ENCODE measurements around the gene ABR. TPM values are rescaled to one million over a fixed set of nuclear protein-coding genes. Genes with fewer than 3 reads are reported as not detected.

Gene ABR
- total and polyA plus RNA-seq, 2 of the 13 experiments (the other 11 are each of a cell fraction or from before 2014, with no cell fraction given) = 12.4 to 40.4 TPM

DNA sequence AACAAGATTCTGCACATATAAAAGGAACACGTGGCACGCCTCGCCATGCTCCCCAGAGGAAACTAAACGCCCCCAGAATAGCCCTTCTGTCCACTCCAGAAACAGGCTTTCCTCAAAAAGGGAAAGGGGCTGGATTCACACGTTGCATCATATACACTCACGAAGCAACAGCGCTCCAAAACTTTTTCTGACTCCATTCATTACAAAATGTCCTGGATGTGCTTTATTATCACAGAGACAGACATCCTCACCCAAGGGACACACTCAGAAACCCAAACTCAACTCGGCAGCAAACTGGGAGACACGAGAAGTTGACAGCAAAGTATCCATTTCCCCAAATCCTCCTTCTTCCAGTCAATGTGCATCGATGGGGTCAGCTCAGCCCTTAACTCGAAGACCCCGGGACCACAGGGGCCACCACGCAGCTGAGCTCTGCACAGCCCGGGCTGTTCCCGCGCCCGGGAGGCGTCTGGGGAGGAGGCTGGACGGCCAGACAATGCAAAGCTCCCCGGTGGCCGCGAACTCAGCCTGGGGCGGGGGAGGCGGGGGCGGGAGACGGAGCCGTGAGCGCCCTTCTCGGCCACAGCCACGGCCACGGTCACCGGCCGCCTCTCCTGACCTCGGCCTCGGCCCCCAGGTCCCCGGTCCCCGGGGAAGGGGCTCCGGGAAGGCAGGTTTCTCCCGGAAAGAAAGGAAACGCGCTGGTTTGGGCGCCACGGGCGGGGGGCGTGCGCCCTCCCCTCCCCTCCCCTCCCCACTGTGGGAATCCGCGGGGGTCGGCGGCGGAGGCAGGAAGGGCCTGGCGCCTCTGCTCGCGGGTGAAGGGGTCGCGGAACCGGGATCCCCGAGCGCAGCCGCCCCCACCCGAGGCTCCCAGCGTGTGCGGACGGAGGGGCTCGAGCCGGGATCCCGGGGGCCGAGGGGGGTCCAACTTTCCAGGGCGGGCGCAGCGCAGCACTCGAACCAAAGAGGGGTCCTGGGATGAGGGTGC is 201.4 kb downstream of the ABR start (continued):
- TF ChIP-seq, protein P1, sequence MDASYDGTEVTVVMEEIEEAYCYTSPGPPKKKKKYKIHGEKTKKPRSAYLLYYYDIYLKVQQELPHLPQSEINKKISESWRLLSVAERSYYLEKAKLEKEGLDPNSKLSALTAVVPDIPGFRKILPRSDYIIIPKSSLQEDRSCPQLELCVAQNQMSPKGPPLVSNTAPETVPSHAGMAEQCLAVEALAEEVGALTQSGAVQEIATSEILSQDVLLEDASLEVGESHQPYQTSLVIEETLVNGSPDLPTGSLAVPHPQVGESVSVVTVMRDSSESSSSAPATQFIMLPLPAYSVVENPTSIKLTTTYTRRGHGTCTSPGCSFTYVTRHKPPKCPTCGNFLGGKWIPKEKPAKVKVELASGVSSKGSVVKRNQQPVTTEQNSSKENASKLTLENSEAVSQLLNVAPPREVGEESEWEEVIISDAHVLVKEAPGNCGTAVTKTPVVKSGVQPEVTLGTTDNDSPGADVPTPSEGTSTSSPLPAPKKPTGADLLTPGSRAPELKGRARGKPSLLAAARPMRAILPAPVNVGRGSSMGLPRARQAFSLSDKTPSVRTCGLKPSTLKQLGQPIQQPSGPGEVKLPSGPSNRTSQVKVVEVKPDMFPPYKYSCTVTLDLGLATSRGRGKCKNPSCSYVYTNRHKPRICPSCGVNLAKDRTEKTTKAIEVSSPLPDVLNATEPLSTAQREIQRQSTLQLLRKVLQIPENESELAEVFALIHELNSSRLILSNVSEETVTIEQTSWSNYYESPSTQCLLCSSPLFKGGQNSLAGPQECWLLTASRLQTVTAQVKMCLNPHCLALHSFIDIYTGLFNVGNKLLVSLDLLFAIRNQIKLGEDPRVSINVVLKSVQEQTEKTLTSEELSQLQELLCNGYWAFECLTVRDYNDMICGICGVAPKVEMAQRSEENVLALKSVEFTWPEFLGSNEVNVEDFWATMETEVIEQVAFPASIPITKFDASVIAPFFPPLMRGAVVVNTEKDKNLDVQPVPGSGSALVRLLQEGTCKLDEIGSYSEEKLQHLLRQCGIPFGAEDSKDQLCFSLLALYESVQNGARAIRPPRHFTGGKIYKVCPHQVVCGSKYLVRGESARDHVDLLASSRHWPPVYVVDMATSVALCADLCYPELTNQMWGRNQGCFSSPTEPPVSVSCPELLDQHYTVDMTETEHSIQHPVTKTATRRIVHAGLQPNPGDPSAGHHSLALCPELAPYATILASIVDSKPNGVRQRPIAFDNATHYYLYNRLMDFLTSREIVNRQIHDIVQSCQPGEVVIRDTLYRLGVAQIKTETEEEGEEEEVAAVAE (CRISPR knock-in tag; IDR thresholded peaks at IDR 0.05; ENCODE audit: borderline replicate concordance) = no peak
- TF ChIP-seq NR2C2 (CRISPR knock-in tag; IDR thresholded peaks at IDR 0.05; ENCODE audit: borderline replicate concordance) (no peak), SAP130 (CRISPR knock-in tag; IDR thresholded peaks at IDR 0.05; ENCODE audit: low read depth) (peak; percentile 26), SMARCC2 (IDR thresholded peaks at IDR 0.05) (no peak), HCFC1 (IDR thresholded peaks at IDR 0.05; ENCODE audit: low read depth, low read length) (no peak), NPAS2 (CRISPR knock-in tag; IDR thresholded peaks at IDR 0.05; ENCODE audit: borderline replicate concordance) (no peak), FOXC1 (CRISPR knock-in tag; IDR thresholded peaks at IDR 0.05; ENCODE audit: borderline replicate concordance) (no peak; the same call in 1 of the 2 replicates), SMAD1 (CRISPR knock-in tag; IDR thresholded peaks at IDR 0.05; ENCODE audit: borderline replicate concordance, low read depth) (no peak), KAT2B (IDR thresholded peaks at IDR 0.05; ENCODE audit: borderline replicate concordance, low read depth, low read length) (no peak), ZNF768 (CRISPR knock-in tag; IDR thresholded peaks at IDR 0.05) (peak; percentile 56; the same call in 1 of the 2 replicates), MZF1 (CRISPR knock-in tag; IDR thresholded peaks at IDR 0.05; ENCODE audit: borderline replicate concordance) (no peak), ZNF879 (CRISPR knock-in tag; IDR thresholded peaks at IDR 0.05) (no peak), ZNF629 (CRISPR knock-in tag; conservative IDR thresholded peaks at IDR 0.05) (no peak), FOXA1 (IDR thresholded peaks at IDR 0.05) (no peak), FOXA1 (CRISPR knock-in tag; IDR thresholded peaks at IDR 0.05) (no peak), SNRNP70 (IDR thresholded peaks at IDR 0.05; ENCODE audit: low read depth, low read length) (no peak), PCBP1 (IDR thresholded peaks at IDR 0.05; ENCODE audit: borderline replicate concordance, low read depth, low read length) (0 out of 2 replicates have a peak, but pooled peaks have one; percentile 47)
- TF ChIP-seq, protein P2, sequence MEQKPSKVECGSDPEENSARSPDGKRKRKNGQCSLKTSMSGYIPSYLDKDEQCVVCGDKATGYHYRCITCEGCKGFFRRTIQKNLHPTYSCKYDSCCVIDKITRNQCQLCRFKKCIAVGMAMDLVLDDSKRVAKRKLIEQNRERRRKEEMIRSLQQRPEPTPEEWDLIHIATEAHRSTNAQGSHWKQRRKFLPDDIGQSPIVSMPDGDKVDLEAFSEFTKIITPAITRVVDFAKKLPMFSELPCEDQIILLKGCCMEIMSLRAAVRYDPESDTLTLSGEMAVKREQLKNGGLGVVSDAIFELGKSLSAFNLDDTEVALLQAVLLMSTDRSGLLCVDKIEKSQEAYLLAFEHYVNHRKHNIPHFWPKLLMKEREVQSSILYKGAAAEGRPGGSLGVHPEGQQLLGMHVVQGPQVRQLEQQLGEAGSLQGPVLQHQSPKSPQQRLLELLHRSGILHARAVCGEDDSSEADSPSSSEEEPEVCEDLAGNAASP (CRISPR knock-in tag; IDR thresholded peaks at IDR 0.05; ENCODE audit: borderline replicate concordance) = 0 out of 2 replicates have a peak, but pooled peaks have one; percentile 22
- TF ChIP-seq, protein P3, sequence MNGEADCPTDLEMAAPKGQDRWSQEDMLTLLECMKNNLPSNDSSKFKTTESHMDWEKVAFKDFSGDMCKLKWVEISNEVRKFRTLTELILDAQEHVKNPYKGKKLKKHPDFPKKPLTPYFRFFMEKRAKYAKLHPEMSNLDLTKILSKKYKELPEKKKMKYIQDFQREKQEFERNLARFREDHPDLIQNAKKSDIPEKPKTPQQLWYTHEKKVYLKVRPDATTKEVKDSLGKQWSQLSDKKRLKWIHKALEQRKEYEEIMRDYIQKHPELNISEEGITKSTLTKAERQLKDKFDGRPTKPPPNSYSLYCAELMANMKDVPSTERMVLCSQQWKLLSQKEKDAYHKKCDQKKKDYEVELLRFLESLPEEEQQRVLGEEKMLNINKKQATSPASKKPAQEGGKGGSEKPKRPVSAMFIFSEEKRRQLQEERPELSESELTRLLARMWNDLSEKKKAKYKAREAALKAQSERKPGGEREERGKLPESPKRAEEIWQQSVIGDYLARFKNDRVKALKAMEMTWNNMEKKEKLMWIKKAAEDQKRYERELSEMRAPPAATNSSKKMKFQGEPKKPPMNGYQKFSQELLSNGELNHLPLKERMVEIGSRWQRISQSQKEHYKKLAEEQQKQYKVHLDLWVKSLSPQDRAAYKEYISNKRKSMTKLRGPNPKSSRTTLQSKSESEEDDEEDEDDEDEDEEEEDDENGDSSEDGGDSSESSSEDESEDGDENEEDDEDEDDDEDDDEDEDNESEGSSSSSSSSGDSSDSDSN (CRISPR knock-in tag; IDR thresholded peaks at IDR 0.05) = peak; percentile 74
- TF ChIP-seq, protein P4, sequence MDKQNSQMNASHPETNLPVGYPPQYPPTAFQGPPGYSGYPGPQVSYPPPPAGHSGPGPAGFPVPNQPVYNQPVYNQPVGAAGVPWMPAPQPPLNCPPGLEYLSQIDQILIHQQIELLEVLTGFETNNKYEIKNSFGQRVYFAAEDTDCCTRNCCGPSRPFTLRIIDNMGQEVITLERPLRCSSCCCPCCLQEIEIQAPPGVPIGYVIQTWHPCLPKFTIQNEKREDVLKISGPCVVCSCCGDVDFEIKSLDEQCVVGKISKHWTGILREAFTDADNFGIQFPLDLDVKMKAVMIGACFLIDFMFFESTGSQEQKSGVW (CRISPR knock-in tag; IDR thresholded peaks at IDR 0.05; ENCODE audit: borderline replicate concordance) = no peak
